Gastroesophageal sphincter (tissue), 4 donors: ENCODE measurements around the gene FRAT1. TPM values are rescaled to one million over a fixed set of nuclear protein-coding genes. Genes with fewer than 3 reads are reported as not detected.

ENCODE experiments used
- ATAC-seq: fragments of 150-250 bp; one replicate; pipeline ENCODE4 v1.9.1; 2016; ENCODE audit warnings: mild to moderate bottlenecking, moderate library complexity
- H3K27ac ChIP-seq, 4 donors: fragments of 200-600 bp; sonication (generic) in 3 of 4; 1 replicate in 3 of 4; 2 replicates in 1 of 4; pipeline ENCODE4 v1.5.1; 2016 to 2019
- H3K27me3 ChIP-seq: fragments of 200-600 bp; sonication (generic); one replicate; pipeline ENCODE4 v1.5.1; 2019
- H3K36me3 ChIP-seq, 2 donors: fragments of 200-600 bp; sonication (generic); one replicate each; pipeline ENCODE4 v1.5.1; 2019; ENCODE audit warnings: control low read depth in 1 of 2
- H3K4me1 ChIP-seq, 3 donors: fragments of 200-600 bp; sonication (generic); 1 replicate in 2 of 3; 2 replicates in 1 of 3; pipeline ENCODE4 v1.5.1; 2016 to 2019; ENCODE audit warnings: control low read depth in 2 of 3
- H3K4me3 ChIP-seq, 2 donors: fragments of 200-600 bp; sonication (generic); one replicate each; pipeline ENCODE4 v1.5.1; 2019; ENCODE audit warnings: mild to moderate bottlenecking in 1 of 2, moderate library complexity in 1 of 2
- H3K9me3 ChIP-seq, 3 donors: fragments of 200-600 bp; sonication (generic); one replicate each; pipeline ENCODE4 v1.5.1; 2017 to 2019; ENCODE audit warnings: control low read depth in 2 of 3
- EP300 ChIP-seq: sonication (generic); formaldehyde crosslinking; IDR thresholded peaks from one replicate; pipeline ENCODE4 v1.6.1; 2017; ENCODE audit warnings: antibody characterized with exemption, mild to moderate bottlenecking
- POLR2A ChIP-seq, 2 donors: fragments of 450-650 bp; IDR thresholded peaks; one replicate each; pipeline ENCODE4 v1.6.1; 2017; ENCODE audit warnings: antibody characterized with exemption in 2 of 2, mild to moderate bottlenecking in 2 of 2, moderate library complexity in 1 of 2
- POLR2AphosphoS5 ChIP-seq: sonication (generic); formaldehyde crosslinking; IDR thresholded peaks from one replicate; pipeline ENCODE4 v1.6.1; 2017; ENCODE audit warnings: antibody characterized with exemption
- WGBS, 2 donors: methylation state at CpG; one replicate each; pipeline ENCODE4 v1.1.5; 2018; ENCODE audit warnings: low coverage in 1 of 2; 5-methylcytosine and 5-hydroxymethylcytosine counted together
- total RNA-seq, 4 donors: library from RNA; depleted of rRNA; stranded (reverse); fragments of >200 nt; gene quantifications; one replicate each; pipeline ENCODE4 v1.1.0, GENCODE V29; 2016
- TF ChIP-seq, protein P1 (sequence below), 4 experiments: fragments of 200-600 bp in 2 of 4; fragments of 450-650 bp in 2 of 4; sonication (generic) in 1 of 4; IDR thresholded peaks; one replicate each; pipeline ENCODE4 v1.5.1; 2017 to 2019; ENCODE audit warnings: antibody characterized with exemption in 4 of 4, mild to moderate bottlenecking in 2 of 4, moderate library complexity in 2 of 4

Gene FRAT1
- total RNA-seq, 4 donors from 2014 or later: 5.1 to 8.0 (median 5.5) TPM

- TF ChIP-seq EP300: no peak
- TF ChIP-seq POLR2AphosphoS5: no peak
- TF ChIP-seq, protein P1, sequence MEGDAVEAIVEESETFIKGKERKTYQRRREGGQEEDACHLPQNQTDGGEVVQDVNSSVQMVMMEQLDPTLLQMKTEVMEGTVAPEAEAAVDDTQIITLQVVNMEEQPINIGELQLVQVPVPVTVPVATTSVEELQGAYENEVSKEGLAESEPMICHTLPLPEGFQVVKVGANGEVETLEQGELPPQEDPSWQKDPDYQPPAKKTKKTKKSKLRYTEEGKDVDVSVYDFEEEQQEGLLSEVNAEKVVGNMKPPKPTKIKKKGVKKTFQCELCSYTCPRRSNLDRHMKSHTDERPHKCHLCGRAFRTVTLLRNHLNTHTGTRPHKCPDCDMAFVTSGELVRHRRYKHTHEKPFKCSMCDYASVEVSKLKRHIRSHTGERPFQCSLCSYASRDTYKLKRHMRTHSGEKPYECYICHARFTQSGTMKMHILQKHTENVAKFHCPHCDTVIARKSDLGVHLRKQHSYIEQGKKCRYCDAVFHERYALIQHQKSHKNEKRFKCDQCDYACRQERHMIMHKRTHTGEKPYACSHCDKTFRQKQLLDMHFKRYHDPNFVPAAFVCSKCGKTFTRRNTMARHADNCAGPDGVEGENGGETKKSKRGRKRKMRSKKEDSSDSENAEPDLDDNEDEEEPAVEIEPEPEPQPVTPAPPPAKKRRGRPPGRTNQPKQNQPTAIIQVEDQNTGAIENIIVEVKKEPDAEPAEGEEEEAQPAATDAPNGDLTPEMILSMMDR (IDR thresholded peaks at IDR 0.05): no peak
- no peak for TF ChIP-seq POLR2A (IDR thresholded peaks at IDR 0.05)
- peaks cover 0 to 62% (median 24%) of the 10 kb centered on the region in 3 donors for H3K4me1 ChIP-seq
Observed at GRCh38 chr10:97331153-97331703, 12.2 kb downstream of the FRAT1 start.

GRCh38 chr10:97332591-97333350 is 13.7 kb downstream of the FRAT1 start:
- Histone ChIP-seq H3K4me1 (peaks cover 0 to 77% (median 28%) of the 10 kb centered on the region in 3 donors), H3K36me3 (peaks cover 0 to 19% of the 10 kb centered on the region in 2 donors), H3K27ac (peak overlapping the region; percentile 15 to 97 (median 96)), H3K27me3 (no peaks in the 10 kb centered on the region), H3K9me3 (no peaks in the 10 kb centered on the region), H3K4me3 (peak overlapping the region; percentile 63 to 89)
- 20 to 22% methylated on average over 13 to 16 of the region's 18 CpGs for WGBS, 2 donors
- TF ChIP-seq, protein P1 (IDR thresholded peaks at IDR 0.05): peak in 2 of 4 experiments; percentile 37 to 54
- TF ChIP-seq POLR2AphosphoS5: peak; percentile 51
- no peak for TF ChIP-seq EP300
- no peak for ATAC-seq

More at GRCh38 chr10:97331153-97331703, 12.2 kb downstream of the FRAT1 start:
- Histone ChIP-seq H3K36me3 (peaks cover 0 to 22% of the 10 kb centered on the region in 2 donors), H3K9me3 (no peaks in the 10 kb centered on the region), H3K27ac (peak overlapping the region in 2 of 4 donors; percentile 95 to 97), H3K4me3 (peak overlapping the region in 1 of 2 donors; percentile 89), H3K27me3 (no peaks in the 10 kb centered on the region)
- 78% methylated on average over 4 of the region's 6 CpGs; no CpG with 5 or more reads in 1 of the 2 donors for WGBS, 2 donors
- no peak for ATAC-seq

DNA sequence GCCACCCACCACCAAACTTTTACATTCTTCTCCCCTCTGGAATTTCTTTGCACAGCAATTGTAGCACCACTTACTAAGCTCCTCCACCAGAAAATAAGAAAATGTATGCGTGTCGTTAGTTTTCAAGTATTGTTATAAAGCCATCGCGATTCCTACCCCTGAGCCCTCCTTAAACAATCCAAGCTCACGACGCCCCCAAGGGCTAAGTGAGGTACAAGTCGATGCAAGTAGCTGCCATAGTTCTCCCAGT is 14.2 kb downstream of the FRAT1 start:
- Histone ChIP-seq H3K4me3 (peak overlapping the region; percentile 63 to 89), H3K27ac (peak overlapping the region; percentile 15 to 97 (median 96)), H3K36me3 (peaks cover 0 to 14% of the 10 kb centered on the region in 2 donors), H3K9me3 (no peaks in the 10 kb centered on the region), H3K27me3 (no peaks in the 10 kb centered on the region), H3K4me1 (peaks cover 0 to 82% (median 28%) of the 10 kb centered on the region in 3 donors)
- no peak for ATAC-seq
- TF ChIP-seq POLR2A (IDR thresholded peaks at IDR 0.05): no peak
- no peak for TF ChIP-seq POLR2AphosphoS5
- TF ChIP-seq, protein P1 (IDR thresholded peaks at IDR 0.05): no peak
- no peak for TF ChIP-seq EP300
- 9 to 30% methylated on average over 2 to 7 of the region's 7 CpGs for WGBS, 2 donors

- WGBS, 2 donors: 0 to 21% methylated on average over 3 of the region's 89 CpGs
- Histone ChIP-seq H3K9me3 (no peaks in the 10 kb centered on the region), H3K36me3 (peaks cover 0 to 9% of the 10 kb centered on the region in 2 donors), H3K27me3 (no peaks in the 10 kb centered on the region), H3K4me1 (peaks cover 0 to 81% (median 28%) of the 10 kb centered on the region in 3 donors), H3K27ac (peak overlapping the region; percentile 15 to 97 (median 96)), H3K4me3 (peak overlapping the region; percentile 63 to 89)
- peak; percentile 6 for ATAC-seq
- no peak for TF ChIP-seq POLR2A (IDR thresholded peaks at IDR 0.05)
Observed at GRCh38 chr10:97333601-97334369, 14.7 kb downstream of the FRAT1 start.

DNA sequence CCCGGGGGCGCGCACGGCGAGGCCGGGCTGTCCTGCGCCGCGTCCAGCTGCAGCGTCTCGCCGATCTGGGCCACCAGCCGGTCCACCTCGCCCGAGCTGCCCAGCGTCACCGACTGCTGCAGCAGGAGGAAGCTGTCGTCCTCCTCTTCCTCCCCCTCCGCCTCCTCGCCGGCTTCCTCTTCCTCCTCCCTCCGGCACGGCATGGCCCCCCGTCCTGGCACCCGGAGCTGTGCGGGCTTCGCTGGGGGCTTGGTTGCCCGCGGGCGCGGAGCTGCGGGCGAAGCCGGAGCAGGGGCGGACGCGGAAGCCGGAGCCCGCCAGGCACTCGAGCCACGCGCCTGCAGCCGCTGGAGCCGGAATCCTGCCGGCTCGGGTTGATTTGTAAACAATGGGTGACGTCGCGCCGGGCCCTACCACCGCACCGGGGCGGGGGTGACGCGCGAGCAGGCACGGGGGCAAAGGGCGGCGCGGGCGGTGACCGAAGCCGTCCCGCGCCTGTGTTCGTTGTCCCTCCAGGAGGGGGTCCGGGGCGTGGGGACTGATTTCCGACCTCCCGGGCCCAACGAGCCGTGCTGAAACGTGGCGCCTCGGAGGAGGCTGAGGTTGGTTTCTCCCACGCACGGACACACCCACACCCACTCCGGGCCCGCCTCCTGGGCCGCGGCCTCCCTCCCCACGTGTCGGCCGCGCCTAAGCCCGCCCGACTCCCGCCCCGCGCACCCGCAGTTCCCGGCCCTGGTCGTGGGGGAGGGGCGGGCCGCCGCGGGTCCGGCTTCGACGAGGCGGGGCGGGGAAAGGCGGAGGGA is 15.5 kb downstream of the FRAT1 start, which contains the start of gene FRAT2:
FRAT2 (minus strand) TSS at position 360 of the 806 bp plus-strand sequence; CDS start at position 203, 157 bp downstream.
- H3K27ac ChIP-seq: peak within 1 kb of the TSS; percentile 79 to 97 (median 96)
- TF ChIP-seq POLR2A (IDR thresholded peaks at IDR 0.05): peak; percentile 79 to 85
- peak; percentile 52 for TF ChIP-seq EP300
- peak; percentile 80 for TF ChIP-seq POLR2AphosphoS5
- TF ChIP-seq, protein P1 (IDR thresholded peaks at IDR 0.05): peak in 2 of 4 experiments; percentile 8 to 20

More for the DNA sequence above, 15.5 kb downstream of the FRAT1 start, which contains the start of gene FRAT2:
- Histone ChIP-seq H3K36me3 (peaks cover 0 to 1% of the 10 kb centered on the region in 2 donors), H3K27me3 (no peaks in the 10 kb centered on the region), H3K4me1 (peaks cover 0 to 73% (median 28%) of the 10 kb centered on the region in 3 donors), H3K4me3 (peak within 1 kb of the TSS; percentile 63 to 89), H3K9me3 (no peaks in the 10 kb centered on the region)
- 0% methylated on average over 2 to 8 of the region's 103 CpGs for WGBS, 2 donors
- ATAC-seq: peak; percentile 97
